ENCODE results near the gene GPR146. TPM values are rescaled to one million over a fixed set of nuclear protein-coding genes. Genes with fewer than 3 reads are reported as not detected.

The GPR146 gene
- total RNA-seq, 1 donor from 2014 or later = 2.2 TPM

DNA sequence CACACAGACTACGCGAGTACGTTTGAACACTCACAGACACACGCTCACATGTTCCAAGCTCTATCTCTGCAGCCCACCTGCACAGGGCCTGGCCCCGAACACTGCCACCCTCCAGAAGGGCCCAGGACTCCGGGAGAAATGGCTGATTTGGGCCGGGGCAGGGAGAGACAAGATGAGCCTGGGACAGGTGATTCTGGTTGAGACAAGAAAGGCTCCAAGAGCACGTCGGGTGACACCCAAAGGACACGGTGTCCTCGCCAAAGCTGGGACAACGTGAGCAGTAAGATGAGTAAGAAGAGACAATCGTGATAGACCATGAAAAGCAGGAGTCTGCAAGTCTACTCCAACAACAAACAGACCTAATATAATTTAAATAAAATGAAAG, 52.8 kb downstream of the GPR146 start:
- Mint-ChIP-seq H3K9me3 (no peaks in the 10 kb centered on the region), H3K27ac (no peak overlapping the region), H3K4me3 (no peak overlapping the region), H3K4me1 (ENCODE audit: low read depth) (no peaks in the 10 kb centered on the region), H3K27me3 (ENCODE audit: insufficient read depth) (no peaks in the 10 kb centered on the region), H3K36me3 (ENCODE audit: low read depth) (peaks cover 4% of the 10 kb centered on the region)
- no peak for DNase-seq (ENCODE audit: low spot score)
- intact Hi-C loops (cut with micrococcal nuclease) = no loop called here

DNA sequence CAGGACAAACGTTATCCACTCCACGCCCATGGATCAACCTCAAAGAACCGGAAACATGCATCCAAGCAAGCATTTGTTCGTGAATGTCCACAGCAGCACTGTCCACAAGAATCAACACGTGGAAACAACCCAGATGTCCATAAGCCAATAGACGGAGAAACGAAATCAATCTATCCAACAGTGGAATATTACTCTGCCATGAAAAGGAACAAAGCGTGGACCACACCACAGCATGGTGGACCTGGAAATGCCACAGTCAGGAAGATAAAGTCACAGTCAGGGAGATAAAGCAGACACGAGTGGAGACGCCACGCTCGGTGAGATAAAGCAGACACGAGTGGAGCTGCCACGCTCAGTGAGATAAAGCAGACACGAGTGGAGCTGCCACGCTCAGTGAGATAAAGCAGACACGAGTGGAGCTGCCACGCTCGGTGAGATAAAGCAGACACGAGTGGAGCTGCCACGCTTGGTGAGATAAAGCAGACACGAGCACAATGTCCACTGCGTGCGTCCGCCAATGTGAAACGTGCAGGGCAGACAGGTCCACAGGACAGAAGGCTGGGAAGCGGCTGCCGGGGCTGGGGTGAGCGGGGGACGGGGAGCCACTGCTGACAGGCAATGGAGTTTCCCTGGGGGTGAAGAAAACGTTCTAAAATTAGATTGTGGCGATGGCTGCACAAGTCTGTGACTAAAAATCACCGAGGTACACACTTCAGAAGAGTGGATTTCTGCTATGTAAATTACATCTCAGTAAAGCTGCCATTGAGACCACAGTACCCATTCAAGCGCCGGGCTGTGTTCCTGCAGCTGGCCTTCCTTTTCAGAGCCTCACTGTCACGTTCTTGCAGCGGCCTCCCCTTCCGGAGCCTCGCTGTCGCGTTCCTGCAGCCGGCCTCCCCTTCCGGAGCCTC, 54.2 kb downstream of the GPR146 start:
- Mint-ChIP-seq H3K4me1 (ENCODE audit: low read depth) (peaks cover 10% of the 10 kb centered on the region), H3K4me3 (no peak overlapping the region)

DNA sequence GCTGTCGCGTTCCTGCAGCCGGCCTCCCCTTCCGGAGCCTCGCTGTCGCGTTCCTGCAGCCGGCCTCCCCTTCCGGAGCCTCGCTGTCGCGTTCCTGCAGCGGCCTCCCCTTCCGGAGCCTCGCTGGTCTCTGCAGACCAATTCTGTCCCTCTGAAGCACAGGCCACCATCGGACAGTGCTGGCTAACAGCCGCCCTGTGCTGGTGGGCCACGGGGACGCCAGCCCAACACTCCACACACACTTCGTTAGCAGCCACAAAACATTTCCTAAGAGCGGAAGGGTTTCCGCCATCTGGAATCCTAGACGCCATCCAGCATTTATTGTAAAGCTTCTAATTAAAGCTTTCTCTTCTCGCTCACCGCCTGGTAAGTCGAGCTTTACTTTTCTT, 54.8 kb downstream of the GPR146 start:
- Mint-ChIP-seq H3K36me3 (ENCODE audit: low read depth) (peaks cover 4% of the 10 kb centered on the region), H3K27ac (no peak overlapping the region), H3K27me3 (ENCODE audit: insufficient read depth) (no peaks in the 10 kb centered on the region), H3K4me1 (ENCODE audit: low read depth) (peaks cover 17% of the 10 kb centered on the region), H3K4me3 (no peak overlapping the region), H3K9me3 (no peaks in the 10 kb centered on the region)
- no peak for DNase-seq (ENCODE audit: low spot score)
- intact Hi-C loops (cut with micrococcal nuclease) = no loop called here

More for the DNA sequence above, 54.2 kb downstream of the GPR146 start:
- DNase-seq (ENCODE audit: low spot score) = no peak
- peaks cover 4% of the 10 kb centered on the region for H3K36me3 Mint-ChIP-seq (ENCODE audit: low read depth)
- H3K9me3 Mint-ChIP-seq = no peaks in the 10 kb centered on the region
- H3K27me3 Mint-ChIP-seq (ENCODE audit: insufficient read depth) = no peaks in the 10 kb centered on the region
- intact Hi-C loops (cut with micrococcal nuclease) = no loop called here
- no peak overlapping the region for H3K27ac Mint-ChIP-seq

DNA sequence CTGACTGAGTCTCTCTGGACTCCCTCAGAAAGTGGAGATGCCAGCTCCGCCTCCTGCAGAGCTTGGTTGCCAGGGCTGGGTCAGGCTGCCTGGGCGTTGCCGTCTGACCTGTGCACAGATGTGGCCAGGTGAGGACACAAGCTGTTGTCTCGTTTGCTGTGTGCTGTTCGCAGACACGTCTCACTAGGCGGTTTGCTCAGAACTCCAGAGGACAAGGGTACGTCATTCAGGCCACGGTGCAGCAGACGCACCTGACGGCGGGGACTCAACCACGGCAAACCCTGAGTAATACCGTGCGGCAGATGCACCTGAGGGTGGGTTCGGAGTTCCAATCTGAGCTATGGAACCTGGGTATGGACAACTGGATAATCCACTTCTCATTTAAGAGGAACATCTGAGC, 55.3 kb downstream of the GPR146 start:
- intact Hi-C loops (cut with micrococcal nuclease) = no loop called here
- Mint-ChIP-seq H3K27me3 (ENCODE audit: insufficient read depth) (no peaks in the 10 kb centered on the region), H3K4me1 (ENCODE audit: low read depth) (peaks cover 22% of the 10 kb centered on the region), H3K4me3 (no peak overlapping the region), H3K36me3 (ENCODE audit: low read depth) (peaks cover 4% of the 10 kb centered on the region), H3K27ac (no peak overlapping the region), H3K9me3 (no peaks in the 10 kb centered on the region)
- DNase-seq (ENCODE audit: low spot score) = no peak

DNA sequence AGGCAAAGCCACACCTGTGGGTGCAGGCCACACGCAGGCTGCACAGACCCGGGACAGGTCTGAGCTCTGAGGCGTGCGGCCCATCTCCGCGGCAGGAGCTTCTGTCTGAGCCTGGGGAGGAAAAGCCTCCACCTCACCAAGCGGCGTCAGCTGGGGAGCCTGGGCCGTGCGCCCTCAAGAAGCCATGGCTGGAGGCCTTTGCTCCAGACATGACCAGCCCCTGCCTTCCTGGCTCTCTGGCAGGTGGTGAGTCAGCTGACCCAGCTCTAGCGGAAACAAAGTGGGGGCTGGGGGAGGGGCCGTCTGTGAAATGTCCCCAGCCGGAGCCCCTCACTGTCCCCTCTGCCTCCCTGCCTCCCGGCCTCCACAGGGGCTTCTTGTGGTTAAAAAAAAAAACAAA, 56.0 kb downstream of the GPR146 start:
- H3K27me3 Mint-ChIP-seq (ENCODE audit: insufficient read depth) = no peaks in the 10 kb centered on the region
- intact Hi-C loops (cut with micrococcal nuclease) = no loop called here
- H3K4me1 Mint-ChIP-seq (ENCODE audit: low read depth) = peaks cover 27% of the 10 kb centered on the region
- no peaks in the 10 kb centered on the region for H3K9me3 Mint-ChIP-seq
- no peak overlapping the region for H3K4me3 Mint-ChIP-seq
- DNase-seq (ENCODE audit: low spot score) = no peak
- peaks cover 4% of the 10 kb centered on the region for H3K36me3 Mint-ChIP-seq (ENCODE audit: low read depth)
- H3K27ac Mint-ChIP-seq = no peak overlapping the region

DNA sequence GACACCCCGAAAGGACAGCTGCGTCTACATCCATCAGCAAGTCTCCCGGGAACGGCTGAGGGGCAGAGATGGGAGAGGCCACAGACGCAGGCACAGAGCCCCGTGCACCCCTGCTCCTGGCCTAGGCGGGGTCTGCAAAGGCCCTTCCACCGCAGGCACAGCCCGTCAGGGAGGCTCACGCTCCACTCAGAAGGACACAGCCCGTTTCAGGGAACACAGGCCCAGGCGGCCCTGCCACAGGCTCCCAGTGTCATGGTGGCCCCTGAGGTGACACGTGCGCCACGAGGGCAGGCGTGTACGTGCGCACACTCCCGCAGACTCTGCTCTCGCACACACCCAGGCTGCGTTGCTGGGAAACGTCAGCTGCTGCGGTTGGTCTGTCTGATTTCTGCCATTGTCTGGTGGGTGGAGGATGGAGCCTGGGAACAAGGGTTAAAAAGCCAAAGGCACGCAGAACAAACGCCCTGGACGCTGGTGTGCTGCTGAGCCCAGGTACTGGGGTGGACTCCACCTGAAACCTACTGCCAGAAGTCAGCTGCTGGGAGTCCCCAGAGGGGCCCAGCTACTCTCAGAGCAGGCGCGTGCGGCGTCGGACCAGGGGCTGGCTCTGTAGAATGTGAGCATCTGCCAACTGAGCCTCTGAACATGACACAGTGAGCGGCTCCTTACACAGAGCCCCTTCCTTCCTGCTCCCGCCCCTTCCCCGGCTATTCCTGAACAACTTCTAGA, 56.7 kb downstream of the GPR146 start:
- intact Hi-C loops (cut with micrococcal nuclease) = no loop called here
- Mint-ChIP-seq H3K27ac (no peak overlapping the region), H3K27me3 (ENCODE audit: insufficient read depth) (no peaks in the 10 kb centered on the region), H3K9me3 (no peaks in the 10 kb centered on the region), H3K36me3 (ENCODE audit: low read depth) (peaks cover 4% of the 10 kb centered on the region), H3K4me1 (ENCODE audit: low read depth) (peaks cover 27% of the 10 kb centered on the region), H3K4me3 (no peak overlapping the region)
- no peak for DNase-seq (ENCODE audit: low spot score)

DNA sequence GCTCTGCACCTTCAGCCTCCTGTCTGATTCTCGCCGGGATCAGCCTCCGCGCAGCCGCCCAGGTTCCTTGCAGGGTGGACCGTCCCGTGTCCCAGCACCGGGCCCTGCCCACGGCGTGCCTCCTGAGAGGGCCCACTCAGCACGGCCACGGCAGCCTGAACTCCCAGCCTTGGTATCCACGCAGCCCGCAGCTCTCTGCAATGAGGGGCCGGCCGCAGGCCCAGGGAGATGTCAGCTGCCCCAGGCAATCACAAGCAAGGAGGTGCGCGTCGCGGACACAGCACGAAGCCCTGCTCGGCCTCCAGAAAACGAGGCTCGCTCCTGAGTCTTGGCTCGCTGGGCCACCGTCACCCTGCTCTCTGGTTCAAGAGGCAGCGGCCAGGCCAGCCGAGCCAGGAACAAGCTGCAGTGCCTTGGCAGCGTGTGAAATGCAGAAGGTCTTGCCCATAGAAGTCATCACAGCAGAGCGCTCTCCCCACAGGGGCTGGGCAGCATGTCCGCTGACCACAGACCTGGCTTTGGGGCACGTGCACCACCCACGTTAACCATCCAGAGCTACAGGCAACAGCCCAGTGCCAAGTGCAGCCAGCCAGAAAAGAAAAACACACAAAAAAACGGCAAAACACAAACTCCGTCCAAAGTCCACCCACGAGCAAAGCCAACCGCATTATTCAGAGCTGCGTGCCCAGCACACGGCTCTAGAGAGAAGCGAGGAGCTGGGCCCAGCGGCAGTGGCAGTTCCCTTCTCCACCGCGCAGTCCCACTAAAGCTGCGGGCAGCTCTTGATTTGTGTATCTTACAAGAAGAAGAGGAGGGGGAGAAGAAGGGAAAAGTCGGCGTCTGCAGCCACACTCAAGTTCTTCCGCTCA, 57.5 kb downstream of the GPR146 start:
- Mint-ChIP-seq H3K36me3 (ENCODE audit: low read depth) (peaks cover 4% of the 10 kb centered on the region), H3K4me1 (ENCODE audit: low read depth) (peaks cover 27% of the 10 kb centered on the region), H3K27ac (no peak overlapping the region), H3K9me3 (no peaks in the 10 kb centered on the region), H3K27me3 (ENCODE audit: insufficient read depth) (no peaks in the 10 kb centered on the region), H3K4me3 (no peak overlapping the region)
- intact Hi-C loops (cut with micrococcal nuclease) = no loop called here
- DNase-seq (ENCODE audit: low spot score) = no peak

DNA sequence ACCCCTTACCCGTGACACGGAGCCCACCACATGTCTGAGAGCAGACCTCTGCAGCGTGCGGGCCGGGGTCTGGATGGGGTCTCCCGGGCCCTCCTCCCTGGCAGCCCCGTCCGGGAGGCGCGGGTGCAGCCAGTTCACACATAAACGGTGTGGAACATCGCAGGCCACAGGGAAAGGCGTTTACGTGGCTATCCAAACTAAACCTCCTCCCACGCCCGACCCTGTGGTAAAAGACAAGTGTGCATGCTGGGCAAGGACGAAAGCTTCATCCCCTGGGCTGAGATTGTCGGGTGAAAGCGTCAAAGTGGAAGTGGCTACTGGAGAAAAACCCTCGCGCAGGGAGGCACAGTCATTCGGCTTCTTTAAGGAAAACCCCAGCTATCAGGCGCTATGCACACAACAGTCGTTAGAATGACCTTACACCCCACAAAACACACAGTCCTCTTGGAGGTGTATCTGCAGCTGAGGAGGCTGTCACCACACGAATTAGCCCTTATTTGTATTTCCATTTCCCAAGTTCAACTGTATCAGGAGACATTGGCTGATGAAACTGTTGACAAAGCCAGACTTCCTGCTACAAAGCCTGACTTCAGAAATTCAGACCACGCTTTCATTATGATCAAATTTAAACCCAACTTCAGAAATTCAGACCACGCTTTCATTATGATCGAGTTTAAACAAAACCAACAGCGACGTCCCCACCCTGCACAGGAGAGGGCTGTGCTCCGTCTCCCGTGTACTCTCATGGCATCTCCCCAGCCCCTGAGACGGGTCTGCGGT, 58.9 kb downstream of the GPR146 start:
- H3K36me3 Mint-ChIP-seq (ENCODE audit: low read depth) = no peaks in the 10 kb centered on the region
- H3K4me3 Mint-ChIP-seq = peak overlapping the region; percentile 30
- DNase-seq (ENCODE audit: low spot score) = peak; percentile 4
- no peaks in the 10 kb centered on the region for H3K9me3 Mint-ChIP-seq
- peak overlapping the region; percentile 26 for H3K27ac Mint-ChIP-seq
- intact Hi-C loops (cut with micrococcal nuclease) = loop anchor here (1.0 kb wide), 3 partner anchors 17 to 57 kb away; partner anchors contain the start of gene ZFAND2A
- H3K27me3 Mint-ChIP-seq (ENCODE audit: insufficient read depth) = no peaks in the 10 kb centered on the region
- peaks cover 27% of the 10 kb centered on the region for H3K4me1 Mint-ChIP-seq (ENCODE audit: low read depth)

DNA sequence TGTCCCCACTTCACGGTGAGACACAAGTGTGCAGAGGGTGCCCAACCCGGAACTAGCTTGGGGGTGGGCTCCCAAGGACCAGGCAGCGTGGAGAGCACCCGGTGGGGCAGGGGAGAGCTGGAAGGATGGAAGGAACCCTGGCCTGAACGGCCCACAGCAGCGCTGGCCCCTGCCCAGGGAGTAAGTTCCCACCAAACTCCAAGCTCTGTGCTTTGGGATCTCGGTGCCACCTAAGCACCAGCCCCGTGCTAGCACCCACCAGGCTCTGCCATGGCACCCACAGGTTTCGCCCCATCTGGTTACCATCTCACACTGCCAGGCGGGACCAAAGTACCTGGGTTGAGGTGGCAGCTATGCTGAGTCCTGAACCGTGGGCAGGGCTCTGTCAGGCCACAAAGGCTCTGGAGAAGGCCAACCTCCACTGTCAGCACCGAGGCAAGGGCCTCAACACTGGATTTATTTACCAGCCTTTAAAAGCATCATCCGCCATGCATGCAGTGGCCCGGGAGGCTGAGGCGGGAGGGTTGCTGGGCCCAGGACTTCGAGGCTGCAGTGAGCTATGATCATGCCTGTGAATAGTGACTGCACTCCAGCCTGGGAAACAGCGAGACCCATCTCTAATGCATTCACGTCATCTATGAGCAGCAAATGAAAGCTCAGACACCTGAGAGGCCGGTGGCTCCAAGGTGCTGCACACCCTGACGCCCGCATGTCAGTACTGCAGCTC, 59.6 kb downstream of the GPR146 start:
- no peaks in the 10 kb centered on the region for H3K9me3 Mint-ChIP-seq
- H3K27ac Mint-ChIP-seq = peak overlapping the region; percentile 26
- no peaks in the 10 kb centered on the region for H3K36me3 Mint-ChIP-seq (ENCODE audit: low read depth)
- H3K4me3 Mint-ChIP-seq = no peak overlapping the region
- H3K4me1 Mint-ChIP-seq (ENCODE audit: low read depth) = peaks cover 27% of the 10 kb centered on the region
- no peak for DNase-seq (ENCODE audit: low spot score)
- no peaks in the 10 kb centered on the region for H3K27me3 Mint-ChIP-seq (ENCODE audit: insufficient read depth)
- intact Hi-C loops (cut with micrococcal nuclease) = loop anchor here (1.0 kb wide), 3 partner anchors 18 to 56 kb away; partner anchors contain the start of gene ZFAND2A

DNA sequence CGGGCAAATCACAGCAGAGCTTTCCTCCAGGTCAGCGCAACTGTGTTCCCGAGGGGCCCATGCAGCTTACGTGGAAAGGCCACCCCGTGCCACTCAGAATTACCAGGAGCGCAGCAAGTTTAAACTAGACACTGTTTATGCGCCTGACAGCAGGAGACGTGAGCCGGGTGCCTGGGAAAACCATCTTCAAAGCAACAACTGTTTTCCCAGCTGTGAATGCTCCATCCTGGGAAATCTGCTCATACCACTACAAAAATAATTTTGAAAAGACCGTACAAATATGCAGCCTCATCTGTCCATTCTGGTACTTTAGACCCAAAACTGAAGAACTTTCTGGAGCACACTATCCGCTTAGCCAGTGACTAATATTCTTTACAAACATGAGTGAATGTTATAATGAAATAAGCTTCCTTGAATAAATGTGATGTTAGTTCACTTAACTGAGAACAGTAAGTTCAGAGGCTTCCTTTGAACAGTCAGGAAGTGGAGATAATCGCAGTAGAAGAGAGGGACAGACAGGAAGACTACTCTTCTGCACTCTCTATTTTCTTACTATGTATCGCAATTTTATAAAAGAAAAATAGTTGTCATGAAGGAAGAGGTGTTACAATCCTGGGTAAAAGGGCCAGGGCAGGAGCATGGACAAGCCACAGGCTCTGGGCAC, 60.3 kb downstream of the GPR146 start:
- intact Hi-C loops (cut with micrococcal nuclease) = no loop called here
- peaks cover 27% of the 10 kb centered on the region for H3K4me1 Mint-ChIP-seq (ENCODE audit: low read depth)
- H3K9me3 Mint-ChIP-seq = no peaks in the 10 kb centered on the region
- no peak overlapping the region for H3K4me3 Mint-ChIP-seq
- no peak for DNase-seq (ENCODE audit: low spot score)
- no peaks in the 10 kb centered on the region for H3K27me3 Mint-ChIP-seq (ENCODE audit: insufficient read depth)
- H3K36me3 Mint-ChIP-seq (ENCODE audit: low read depth) = no peaks in the 10 kb centered on the region
- H3K27ac Mint-ChIP-seq = no peak overlapping the region

DNA sequence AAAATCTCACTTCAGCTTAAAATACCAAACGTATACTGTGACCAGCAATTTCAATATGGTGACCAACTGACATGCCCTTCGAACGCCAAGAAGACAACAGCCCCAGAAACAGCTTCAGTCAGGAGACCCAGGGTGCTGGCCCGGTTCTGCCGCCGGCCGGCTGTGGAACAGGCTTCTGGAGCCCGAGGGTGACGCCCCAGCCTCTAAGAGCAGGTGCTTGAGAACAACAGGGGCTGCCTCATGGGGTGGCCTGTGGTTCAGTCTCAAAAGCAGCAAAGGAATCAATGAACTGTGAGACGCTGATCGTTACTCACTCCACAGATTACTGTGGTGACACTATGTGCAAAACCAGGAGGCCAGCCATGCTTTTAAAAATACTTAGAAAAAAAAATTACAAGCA, 60.8 kb downstream of the GPR146 start:
- Mint-ChIP-seq H3K36me3 (ENCODE audit: low read depth) (no peaks in the 10 kb centered on the region), H3K4me3 (no peak overlapping the region), H3K4me1 (ENCODE audit: low read depth) (peaks cover 27% of the 10 kb centered on the region), H3K9me3 (no peaks in the 10 kb centered on the region), H3K27ac (no peak overlapping the region), H3K27me3 (ENCODE audit: insufficient read depth) (no peaks in the 10 kb centered on the region)
- DNase-seq (ENCODE audit: low spot score) = no peak
- intact Hi-C loops (cut with micrococcal nuclease) = no loop called here
